ENCODE data around the gene TNNT2.

Gene TNNT2

GRCh38 chr1:201309416-201309815, 68.1 kb downstream of the TNNT2 start:
- DNase-seq: peak; percentile 90

All from NCI-H2171 (cell line).